Sigmoid colon (tissue), 4 donors: ENCODE measurements around the gene MROH2A.

Experiments
- CTCF ChIP-seq, 4 experiments: fragments of 450-650 bp in 3 of 4; fragments of 200-600 bp in 1 of 4; IDR thresholded peaks; one replicate each; pipeline ENCODE4 v1.5.1; 2016 to 2019; ENCODE audit warnings: antibody characterized with exemption in 4 of 4, mild to moderate bottlenecking in 3 of 4, moderate library complexity in 2 of 4
- POLR2AphosphoS5 ChIP-seq, 4 donors: sonication (generic); formaldehyde crosslinking; IDR thresholded peaks; one replicate each; pipeline ENCODE4 v1.6.1; 2017; ENCODE audit warnings: antibody characterized with exemption in 4 of 4

GRCh38 chr2:233832869-233833311 lies 54.8 kb downstream of the MROH2A start:
- TF ChIP-seq CTCF (IDR thresholded peaks at IDR 0.05): no peak
- no peak for TF ChIP-seq POLR2AphosphoS5 (IDR thresholded peaks at IDR 0.05)
